HepG2 (cell line): Measurements from ENCODE around the gene GPLD1. TPM values are rescaled to one million over a fixed set of nuclear protein-coding genes. Genes with fewer than 3 reads are reported as not detected.

Experiments
- ADNP ChIP-seq: sonication (generic); formaldehyde crosslinking; IDR thresholded peaks from 2 replicates; pipeline ENCODE4 v1.4.0; 2020; ENCODE audit warnings: missing genetic modification reagents
- CHD4 ChIP-seq: fragments of 200-600 bp; sonication (generic); IDR thresholded peaks from 2 replicates; pipeline ENCODE4 v1.7.0; 2017; ENCODE audit warnings: mild to moderate bottlenecking, low read length, borderline replicate concordance
- EZH2 ChIP-seq: conservative IDR thresholded peaks from 2 replicates; pipeline ENCODE4 v1.6.1; 2012; ENCODE audit warnings: mild to moderate bottlenecking, low read depth, low read length, moderate library complexity
- FOSL1 ChIP-seq: sonication (generic); formaldehyde crosslinking; IDR thresholded peaks from 2 replicates; pipeline ENCODE4 v1.9.0; 2021; ENCODE audit warnings: missing genetic modification reagents, borderline replicate concordance
- FOXP4 ChIP-seq: sonication (generic); formaldehyde crosslinking; IDR thresholded peaks from 2 replicates; pipeline ENCODE4 v1.4.0; 2020; ENCODE audit warnings: missing genetic modification reagents
- HDAC2 ChIP-seq: sonication (generic); formaldehyde crosslinking; IDR thresholded peaks from 2 replicates; pipeline ENCODE4 v1.4.0; 2020; ENCODE audit warnings: missing genetic modification reagents
- MAZ ChIP-seq, 2 experiments: sonication (generic) in 1 of 2; formaldehyde crosslinking in 1 of 2; IDR thresholded peaks; 2 replicates each; pipeline versions ENCODE4 v1.5.0 to v1.6.1; 2012 to 2020; ENCODE audit warnings: low read depth in 2 of 2, mild to moderate bottlenecking in 2 of 2, borderline replicate concordance in 1 of 2, improper control_type of control experiment in 1 of 2, low read length in 1 of 2, missing genetic modification reagents in 1 of 2, moderate library complexity in 1 of 2
- POGK ChIP-seq: sonication (generic); formaldehyde crosslinking; conservative IDR thresholded peaks from 2 replicates; pipeline ENCODE4 v1.8.0; 2022; ENCODE audit warnings: mild to moderate bottlenecking, moderate library complexity, missing genetic modification reagents
- POLR2G ChIP-seq: fragments of 200-400 bp; formaldehyde crosslinking; IDR thresholded peaks from 2 replicates; pipeline ENCODE4 v1.6.1; 2018; ENCODE audit warnings: mild to moderate bottlenecking, low read depth, low read length, moderate library complexity
- RNF2 ChIP-seq: fragments of 450-650 bp; conservative IDR thresholded peaks from 2 replicates; pipeline ENCODE4 v1.6.1; 2016; ENCODE audit warnings: low read depth
- SMAD1 ChIP-seq: sonication (generic); formaldehyde crosslinking; IDR thresholded peaks from 2 replicates; pipeline ENCODE4 v1.4.0; 2020; ENCODE audit warnings: missing genetic modification reagents, low read depth, mild to moderate bottlenecking, borderline replicate concordance
- SP4 ChIP-seq: sonication (generic); formaldehyde crosslinking; IDR thresholded peaks from 2 replicates; pipeline ENCODE4 v1.8.1; 2023; ENCODE audit warnings: mild to moderate bottlenecking, missing genetic modification reagents
- TBX3 ChIP-seq: fragments of 450-650 bp; IDR thresholded peaks from 2 replicates; pipeline ENCODE4 v1.6.1; 2017; ENCODE audit warnings: antibody characterized with exemption, mild to moderate bottlenecking, inconsistent platforms, borderline replicate concordance
- TERF1 ChIP-seq: sonication (generic); formaldehyde crosslinking; IDR thresholded peaks from 2 replicates; pipeline ENCODE4 v1.8.0; 2022; ENCODE audit warnings: mild to moderate bottlenecking, missing genetic modification reagents, moderate library complexity
- TOE1 ChIP-seq: sonication (generic); formaldehyde crosslinking; IDR thresholded peaks from 2 replicates; pipeline ENCODE4 v1.4.0; 2020; ENCODE audit warnings: mild to moderate bottlenecking, missing genetic modification reagents
- YEATS2 ChIP-seq: sonication (generic); formaldehyde crosslinking; IDR thresholded peaks from 2 replicates; pipeline ENCODE4 v1.4.0; 2020; ENCODE audit warnings: missing genetic modification reagents, borderline replicate concordance
- ZFP36L2 ChIP-seq: sonication (generic); formaldehyde crosslinking; IDR thresholded peaks from 2 replicates; pipeline ENCODE4 v1.4.0; 2020; ENCODE audit warnings: missing genetic modification reagents
- ZNF138 ChIP-seq: sonication (generic); formaldehyde crosslinking; IDR thresholded peaks from 2 replicates; pipeline ENCODE4 v1.5.0; 2020; ENCODE audit warnings: mild to moderate bottlenecking, low read depth, missing genetic modification reagents
- ZNF260 ChIP-seq: sonication (generic); formaldehyde crosslinking; IDR thresholded peaks from 2 replicates; pipeline ENCODE4 v1.4.0; 2020; ENCODE audit warnings: missing genetic modification reagents, low read depth, mild to moderate bottlenecking, borderline replicate concordance
- ZNF382 ChIP-seq: sonication (generic); formaldehyde crosslinking; IDR thresholded peaks from 2 replicates; pipeline ENCODE4 v1.5.0; 2020; ENCODE audit warnings: missing genetic modification reagents, mild to moderate bottlenecking, borderline replicate concordance
- ZNF546 ChIP-seq: sonication (generic); formaldehyde crosslinking; conservative IDR thresholded peaks from 2 replicates; pipeline ENCODE4 v1.8.1; 2023; ENCODE audit warnings: mild to moderate bottlenecking, missing genetic modification reagents
- ZNF749 ChIP-seq: sonication (generic); formaldehyde crosslinking; IDR thresholded peaks from 2 replicates; pipeline ENCODE4 v1.8.0; 2022; ENCODE audit warnings: mild to moderate bottlenecking, missing genetic modification reagents, moderate library complexity, borderline replicate concordance
- ZNF766 ChIP-seq: sonication (generic); formaldehyde crosslinking; IDR thresholded peaks from 2 replicates; pipeline ENCODE4 v1.5.0; 2020; ENCODE audit warnings: missing genetic modification reagents, borderline replicate concordance
- polyA plus RNA-seq, 8 experiments: library from polyadenylated mRNA; depleted of rRNA in 3 of 8; stranded (reverse) in 7 of 8; unstranded in 1 of 8; fragments of >200 nt; fragmentation: Illumina TruSeq in 4 of 8; extraction: Trizol in 4 of 8; gene quantifications; 2 replicates each; pipeline versions ENCODE4 v1.2.1 to v1.2.3, GENCODE V29; 2011 to 2016; ENCODE audit warnings: low read depth in 4 of 8, missing spikeins in 1 of 8, mixed read lengths in 1 of 8; ENCODE audit not compliant: insufficient read depth in 1 of 8
- total RNA-seq, 5 experiments: library from RNA; depleted of rRNA; stranded (reverse); fragments of >200 nt; fragmentation: Illumina TruSeq; extraction: Trizol; gene quantifications; 2 replicates each; pipeline ENCODE4 v1.2.3, GENCODE V29; 2016; ENCODE audit warnings: low read depth in 1 of 5

The GPLD1 gene
- total and polyA plus RNA-seq, 2 of the 13 experiments (the other 11 are each of a cell fraction or from before 2014, with no cell fraction given): 6.2 to 7.6 TPM

GRCh38 chr6:24520929-24521546 lies 31.7 kb upstream of the GPLD1 start (continued):
- no peak for TF ChIP-seq ZNF382 (CRISPR knock-in tag)
- peak; percentile 52; the same call in 1 of the 2 replicates for TF ChIP-seq SP4 (CRISPR knock-in tag)
- no peak for TF ChIP-seq TBX3
- no peak for TF ChIP-seq TOE1 (CRISPR knock-in tag)
- no peak for TF ChIP-seq RNF2
- no peak for TF ChIP-seq POGK (CRISPR knock-in tag)
- TF ChIP-seq ZNF749: no peak
- no peak for TF ChIP-seq EZH2
- no peak for TF ChIP-seq FOXP4 (CRISPR knock-in tag)
- no peak for TF ChIP-seq ZNF260 (CRISPR knock-in tag)
- no peak for TF ChIP-seq TERF1 (CRISPR knock-in tag)
- no peak for TF ChIP-seq MAZ (IDR thresholded peaks at IDR 0.05; ENCODE audit: borderline replicate concordance, low read depth, low read length)
- TF ChIP-seq MAZ (CRISPR knock-in tag; IDR thresholded peaks at IDR 0.05; ENCODE audit: low read depth): no peak
- TF ChIP-seq YEATS2 (CRISPR knock-in tag): no peak
- TF ChIP-seq HDAC2 (CRISPR knock-in tag): no peak
- TF ChIP-seq CHD4: no peak
- no peak for TF ChIP-seq SMAD1 (CRISPR knock-in tag)
- TF ChIP-seq ZNF766 (CRISPR knock-in tag): no peak
- no peak for TF ChIP-seq FOSL1 (CRISPR knock-in tag)
- TF ChIP-seq ZNF546 (CRISPR knock-in tag): no peak
- no peak for TF ChIP-seq ADNP
- TF ChIP-seq ZFP36L2 (CRISPR knock-in tag): no peak
- TF ChIP-seq POLR2G: no peak
- TF ChIP-seq ZNF138 (CRISPR knock-in tag): no peak
